Thoracic aorta (tissue), 2 donors: Measurements from ENCODE around the gene TANGO2. TPM values are rescaled to one million over a fixed set of nuclear protein-coding genes. Genes with fewer than 3 reads are reported as not detected.

ENCODE experiments used
- ATAC-seq: fragments of 150-250 bp; one replicate; pipeline ENCODE4 v1.8.0; 2017; ENCODE audit warnings: low read depth; ENCODE audit not compliant: insufficient number of reproducible peaks, low FRiP score
- DNase-seq: peaks from one replicate; pipeline ENCODE4 v3.0.0-alpha.2; 2020; ENCODE audit warnings: low spot score
- H3K27ac ChIP-seq, 2 donors: fragments of 200-600 bp; sonication (generic); 1 replicate in 1 of 2; 2 replicates in 1 of 2; pipeline ENCODE4 v1.5.1; 2016; ENCODE audit warnings: mild to moderate bottlenecking in 2 of 2, moderate library complexity in 2 of 2
- H3K27me3 ChIP-seq: fragments of 200-600 bp; sonication (generic); replicated peaks from 2 replicates; pipeline ENCODE4 v1.6.0; 2016; ENCODE audit warnings: mild to moderate bottlenecking; ENCODE audit not compliant: insufficient read depth
- H3K36me3 ChIP-seq: fragments of 200-600 bp; sonication (generic); one replicate; pipeline ENCODE4 v1.5.1; 2016
- H3K4me1 ChIP-seq, 2 donors: fragments of 200-600 bp; sonication (generic); 1 replicate in 1 of 2; 2 replicates in 1 of 2; pipeline versions ENCODE4 v1.5.1 to v1.6.0; 2016; ENCODE audit warnings: low read depth in 2 of 2, mild to moderate bottlenecking in 1 of 2; ENCODE audit not compliant: control insufficient read depth in 1 of 2
- H3K4me3 ChIP-seq: fragments of 200-600 bp; sonication (generic); 2 replicates; pipeline ENCODE4 v1.5.1; 2016; ENCODE audit warnings: mild to moderate bottlenecking
- H3K9me3 ChIP-seq: fragments of 200-600 bp; sonication (generic); 2 replicates; pipeline ENCODE4 v1.5.1; 2016
- total RNA-seq, 2 donors: library from RNA; depleted of rRNA; stranded (reverse); fragments of >200 nt; gene quantifications; one replicate each; pipeline versions ENCODE4 v1.1.0 to v1.2.3, GENCODE V29; 2016
- TF ChIP-seq, protein P1 (sequence below): fragments of 200-600 bp; sonication (generic); IDR thresholded peaks from one replicate; pipeline ENCODE4 v1.5.1; 2019; ENCODE audit warnings: antibody characterized with exemption

Gene TANGO2
- total RNA-seq, 2 donors from 2014 or later: 48.7 to 109 TPM

DNA sequence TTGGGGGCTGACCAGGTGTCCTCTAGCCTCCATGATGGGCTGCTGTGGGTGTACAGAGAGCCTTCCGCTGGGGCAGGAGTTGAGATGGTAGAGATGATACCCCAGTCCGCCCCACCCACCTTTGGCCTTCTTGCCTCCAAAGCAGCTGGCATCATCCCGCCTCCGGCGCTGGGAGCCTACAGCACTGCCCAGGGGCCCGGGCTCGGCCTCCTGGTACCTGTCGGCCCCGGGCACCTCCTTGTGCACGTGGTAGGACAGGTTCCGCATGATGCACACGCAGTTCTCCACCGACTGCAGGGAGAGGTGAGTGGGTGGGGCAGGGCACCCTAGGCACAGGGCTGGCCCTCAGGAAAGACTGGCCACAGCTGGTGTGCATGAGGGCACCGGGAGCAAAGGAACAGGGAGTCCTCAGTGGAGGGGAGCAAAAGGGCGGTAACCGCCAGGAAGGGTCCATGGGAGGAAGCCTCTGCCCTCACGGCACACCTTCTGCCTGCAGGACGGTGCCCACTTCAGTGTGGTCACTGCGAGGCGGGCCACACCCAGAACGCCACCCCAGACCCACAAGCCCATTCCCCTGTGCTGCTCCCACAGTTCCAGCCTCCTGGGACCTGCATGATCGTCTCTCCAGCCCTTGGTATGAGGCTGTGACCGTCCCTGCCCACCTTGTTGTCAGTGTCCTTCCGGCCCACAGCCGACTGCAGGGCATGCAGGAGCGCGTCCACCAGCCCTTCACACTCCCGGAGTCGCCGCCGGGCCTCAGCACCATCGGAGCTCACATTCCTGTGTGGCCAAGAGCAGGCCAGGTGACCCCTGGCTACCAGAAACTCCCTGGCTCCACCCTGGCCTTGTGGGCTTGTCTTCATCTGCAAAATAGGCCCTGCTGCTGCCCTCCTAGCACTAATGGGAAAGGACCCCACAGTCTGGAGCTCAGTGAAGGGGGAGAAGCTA is 43.3 kb upstream of the TANGO2 start:
- TF ChIP-seq, protein P1, sequence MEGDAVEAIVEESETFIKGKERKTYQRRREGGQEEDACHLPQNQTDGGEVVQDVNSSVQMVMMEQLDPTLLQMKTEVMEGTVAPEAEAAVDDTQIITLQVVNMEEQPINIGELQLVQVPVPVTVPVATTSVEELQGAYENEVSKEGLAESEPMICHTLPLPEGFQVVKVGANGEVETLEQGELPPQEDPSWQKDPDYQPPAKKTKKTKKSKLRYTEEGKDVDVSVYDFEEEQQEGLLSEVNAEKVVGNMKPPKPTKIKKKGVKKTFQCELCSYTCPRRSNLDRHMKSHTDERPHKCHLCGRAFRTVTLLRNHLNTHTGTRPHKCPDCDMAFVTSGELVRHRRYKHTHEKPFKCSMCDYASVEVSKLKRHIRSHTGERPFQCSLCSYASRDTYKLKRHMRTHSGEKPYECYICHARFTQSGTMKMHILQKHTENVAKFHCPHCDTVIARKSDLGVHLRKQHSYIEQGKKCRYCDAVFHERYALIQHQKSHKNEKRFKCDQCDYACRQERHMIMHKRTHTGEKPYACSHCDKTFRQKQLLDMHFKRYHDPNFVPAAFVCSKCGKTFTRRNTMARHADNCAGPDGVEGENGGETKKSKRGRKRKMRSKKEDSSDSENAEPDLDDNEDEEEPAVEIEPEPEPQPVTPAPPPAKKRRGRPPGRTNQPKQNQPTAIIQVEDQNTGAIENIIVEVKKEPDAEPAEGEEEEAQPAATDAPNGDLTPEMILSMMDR: no peak
- ATAC-seq: no peak

DNA sequence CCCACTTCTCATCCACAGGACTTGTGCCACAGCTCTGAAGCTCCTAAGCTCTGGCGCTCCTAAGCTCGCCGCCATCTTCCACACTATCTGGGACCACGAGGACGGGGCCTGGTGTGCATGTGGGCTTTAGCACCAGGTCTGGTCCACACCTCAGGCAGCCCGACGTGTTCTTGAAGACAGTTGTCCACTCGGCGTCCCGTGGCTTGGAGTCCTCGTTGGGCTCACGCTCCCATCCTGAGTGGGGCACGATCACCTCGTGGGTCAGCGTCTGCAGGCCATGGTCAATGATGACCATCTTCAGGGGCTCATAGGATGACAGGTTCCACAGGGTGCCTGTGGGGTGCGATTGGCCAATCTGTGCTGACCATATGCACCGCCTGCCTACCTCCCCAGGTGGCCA is 42.2 kb upstream of the TANGO2 start:
- ATAC-seq (no peak), DNase-seq (no peak)
- no peaks in the 10 kb centered on the region for H3K9me3 ChIP-seq
- peaks cover 48% of the 10 kb centered on the region for H3K36me3 ChIP-seq
- no peak overlapping the region for H3K27ac ChIP-seq
- TF ChIP-seq, protein P1: no peak
- H3K4me1 ChIP-seq: peaks cover 10 to 50% of the 10 kb centered on the region in 2 donors
- H3K27me3 ChIP-seq: no peaks in the 10 kb centered on the region
- no peak overlapping the region for H3K4me3 ChIP-seq

More for the DNA sequence above, 43.3 kb upstream of the TANGO2 start:
- no peak overlapping the region for H3K4me3 ChIP-seq
- peaks cover 0 to 38% of the 10 kb centered on the region in 2 donors for H3K4me1 ChIP-seq
- no peaks in the 10 kb centered on the region for H3K9me3 ChIP-seq
- no peak overlapping the region for H3K27ac ChIP-seq
- no peak for DNase-seq
- H3K36me3 ChIP-seq: peaks cover 53% of the 10 kb centered on the region
- H3K27me3 ChIP-seq: no peaks in the 10 kb centered on the region

DNA sequence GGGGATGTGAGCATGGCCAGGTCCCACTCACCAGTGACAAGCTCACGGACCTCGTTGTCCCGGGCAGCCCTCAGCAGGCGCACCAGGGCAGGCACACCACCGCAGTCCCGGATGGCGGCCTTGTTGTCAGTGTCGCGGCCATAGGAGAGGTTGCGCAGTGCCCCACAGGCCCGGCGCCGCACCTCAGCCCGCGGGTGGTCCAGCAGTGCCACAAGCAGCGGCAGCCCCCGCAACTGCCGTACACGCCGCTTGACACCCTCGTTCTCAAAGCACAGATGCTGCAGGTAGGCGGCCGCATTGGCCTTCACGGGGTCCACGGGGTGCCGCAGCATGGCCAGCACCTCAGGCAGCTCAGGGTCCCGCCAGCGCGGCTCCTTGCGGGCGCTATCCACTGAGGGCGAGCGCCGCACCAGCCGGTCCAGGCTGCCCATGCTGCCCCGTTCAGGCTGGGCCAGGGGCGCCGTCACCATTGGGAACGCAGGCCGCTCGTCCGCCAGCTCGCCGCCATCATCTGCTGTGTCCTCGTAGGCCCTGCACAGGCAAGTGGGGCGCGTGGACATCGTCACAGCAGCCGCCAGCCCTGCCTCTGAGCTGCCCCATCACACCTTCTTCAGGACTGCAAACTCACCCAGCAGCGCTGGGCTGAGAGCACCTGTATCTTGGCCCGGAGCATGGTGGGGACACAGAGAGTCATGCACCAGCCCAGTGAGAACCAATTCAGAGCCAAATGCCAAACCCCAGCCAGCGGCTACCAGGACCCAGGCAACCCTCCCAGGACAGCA is 41.0 kb upstream of the TANGO2 start:
- H3K4me1 ChIP-seq: peaks cover 18 to 51% of the 10 kb centered on the region in 2 donors
- no peaks in the 10 kb centered on the region for H3K9me3 ChIP-seq
- H3K27me3 ChIP-seq: no peaks in the 10 kb centered on the region
- H3K36me3 ChIP-seq: peaks cover 42% of the 10 kb centered on the region
- no peak overlapping the region for H3K4me3 ChIP-seq
- DNase-seq: no peak
- TF ChIP-seq, protein P1: no peak
- no peak for ATAC-seq
- H3K27ac ChIP-seq: no peak overlapping the region

DNA sequence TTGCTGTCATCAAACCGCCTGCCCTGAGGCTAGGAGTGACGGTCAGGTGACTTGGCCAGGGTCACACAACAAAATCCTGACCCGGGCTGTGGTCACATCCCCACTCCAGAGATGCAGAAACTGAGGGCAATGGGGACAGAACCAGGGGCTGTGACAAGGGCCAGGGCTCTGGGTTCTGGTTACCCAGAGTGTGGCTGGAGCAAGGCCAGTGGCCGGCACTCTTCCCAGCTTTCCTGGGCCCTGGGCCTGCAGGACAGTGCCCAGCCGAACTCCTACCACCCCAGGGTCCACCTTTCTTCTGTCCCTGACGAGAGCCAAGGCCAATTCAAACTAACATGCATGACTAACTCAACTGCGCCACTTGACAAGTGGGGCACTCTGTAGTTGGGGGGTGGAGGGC is 40.1 kb upstream of the TANGO2 start:
- DNase-seq: no peak
- Histone ChIP-seq H3K27ac (no peak overlapping the region), H3K4me1 (peaks cover 26 to 52% of the 10 kb centered on the region in 2 donors), H3K27me3 (no peaks in the 10 kb centered on the region), H3K36me3 (peaks cover 42% of the 10 kb centered on the region), H3K9me3 (no peaks in the 10 kb centered on the region), H3K4me3 (no peak overlapping the region)
- TF ChIP-seq, protein P1: no peak
- ATAC-seq: no peak
